OCI-LY3 (cell line): ENCODE data around the gene ARHGAP42.

Experiments
- H2AFZ ChIP-seq: fragments of 200-600, 300-600 bp; shearing (Covaris generic); 2 replicates; pipeline ENCODE4 v1.6.0; 2014; ENCODE audit warnings: antibody characterized with exemption, low read depth, low read length
- H3K27ac ChIP-seq: fragments of 200-600, 300-600 bp; sonication (generic); 2 replicates; pipeline ENCODE4 v1.5.1; 2014; ENCODE audit warnings: mild to moderate bottlenecking, low read length, moderate library complexity, mixed read lengths
- H3K27me3 ChIP-seq: fragments of 200-600, 300-600 bp; sonication (generic); 2 replicates; pipeline ENCODE4 v1.6.1; 2014; ENCODE audit warnings: low read depth, low read length, mixed read lengths
- H3K36me3 ChIP-seq: fragments of 200-600, 300-600 bp; sonication (generic); replicated peaks from 2 replicates; pipeline ENCODE3; 2014; ENCODE audit warnings: low read depth, low read length, mixed read lengths
- H3K4me1 ChIP-seq: fragments of 300-600, 200-600 bp; sonication (generic); 2 replicates; pipeline ENCODE4 v1.6.1; 2014; ENCODE audit warnings: low read length, mixed read lengths
- H3K4me2 ChIP-seq: fragments of 200-600, 300-600 bp; sonication (generic); 2 replicates; pipeline ENCODE4 v1.6.1; 2014; ENCODE audit warnings: low read length, mixed read lengths
- H3K4me3 ChIP-seq: fragments of 300-600, 200-600 bp; sonication (generic); 2 replicates; pipeline ENCODE4 v1.5.1; 2014; ENCODE audit warnings: antibody characterized with exemption, mild to moderate bottlenecking, low read length, moderate library complexity
- H3K79me2 ChIP-seq: fragments of 300-600, 200-600 bp; shearing (Covaris generic); 2 replicates; pipeline ENCODE4 v1.6.1; 2014; ENCODE audit warnings: mild to moderate bottlenecking, low read length, mixed read lengths
- H3K9ac ChIP-seq: fragments of 300-600, 200-600 bp; shearing (Covaris generic); 2 replicates; pipeline ENCODE4 v1.6.0; 2014; ENCODE audit warnings: mild to moderate bottlenecking, low read length, moderate library complexity
- H3K9me3 ChIP-seq: fragments of 200-600, 300-600 bp; shearing (Covaris generic); 2 replicates; pipeline ENCODE4 v1.6.1; 2014; ENCODE audit warnings: low read length, mixed read lengths; ENCODE audit not compliant: insufficient read depth
- H4K20me1 ChIP-seq: fragments of 200-600, 300-600 bp; sonication (generic); 2 replicates; pipeline ENCODE4 v1.6.1; 2016; ENCODE audit warnings: low read length, mixed read lengths; ENCODE audit not compliant: insufficient read depth
- CTCF ChIP-seq: fragments of 200-600, 300-600 bp; sonication (generic); IDR thresholded peaks from 2 replicates; pipeline ENCODE4 v1.5.1; 2014; ENCODE audit warnings: antibody characterized with exemption, low read length, low read depth
- EZH2phosphoT487 ChIP-seq: fragments of 200-600 bp; shearing (Covaris generic); IDR thresholded peaks from 2 replicates; pipeline ENCODE4 v1.6.1; 2018; ENCODE audit warnings: antibody characterized with exemption, mixed run types, low read depth

The ARHGAP42 gene

GRCh38 chr11:100788561-100789295, 101.6 kb downstream of the ARHGAP42 start:
- Histone ChIP-seq H3K27me3 (no peaks in the 10 kb centered on the region), H3K27ac (no peak overlapping the region), H3K4me2 (no peak overlapping the region), H3K9me3 (no peaks in the 10 kb centered on the region), H3K9ac (no peak overlapping the region), H4K20me1 (no peaks in the 10 kb centered on the region), H3K4me3 (no peak overlapping the region), H3K36me3 (no peaks in the 10 kb centered on the region), H3K79me2 (no peaks in the 10 kb centered on the region), H3K4me1 (no peaks in the 10 kb centered on the region), H2AFZ (no peak overlapping the region)
- TF ChIP-seq EZH2phosphoT487: no peak
- no peak for TF ChIP-seq CTCF

GRCh38 chr11:100789500-100789899, 102.4 kb downstream of the ARHGAP42 start:
- Histone ChIP-seq H3K9me3 (no peaks in the 10 kb centered on the region), H2AFZ (no peak overlapping the region), H4K20me1 (no peaks in the 10 kb centered on the region), H3K36me3 (no peaks in the 10 kb centered on the region), H3K27me3 (no peaks in the 10 kb centered on the region), H3K4me2 (no peak overlapping the region), H3K27ac (no peak overlapping the region), H3K79me2 (no peaks in the 10 kb centered on the region), H3K4me1 (no peaks in the 10 kb centered on the region), H3K9ac (no peak overlapping the region), H3K4me3 (no peak overlapping the region)
- TF ChIP-seq EZH2phosphoT487: no peak
- no peak for TF ChIP-seq CTCF

- H2AFZ ChIP-seq: no peak overlapping the region
- H3K4me2 ChIP-seq: no peak overlapping the region
- no peak overlapping the region for H3K27ac ChIP-seq
- no peaks in the 10 kb centered on the region for H3K9me3 ChIP-seq
- no peak for TF ChIP-seq CTCF
- no peak for TF ChIP-seq EZH2phosphoT487
- H3K4me3 ChIP-seq: no peak overlapping the region
- no peaks in the 10 kb centered on the region for H3K36me3 ChIP-seq
- no peaks in the 10 kb centered on the region for H4K20me1 ChIP-seq
- no peak overlapping the region for H3K9ac ChIP-seq
- no peaks in the 10 kb centered on the region for H3K27me3 ChIP-seq
- H3K79me2 ChIP-seq: no peaks in the 10 kb centered on the region
- no peaks in the 10 kb centered on the region for H3K4me1 ChIP-seq
Observed at GRCh38 chr11:100790073-100790472, 103.0 kb downstream of the ARHGAP42 start.

GRCh38 chr11:100791103-100791502, 104.0 kb downstream of the ARHGAP42 start:
- Histone ChIP-seq H4K20me1 (no peaks in the 10 kb centered on the region), H3K9ac (no peak overlapping the region), H2AFZ (no peak overlapping the region), H3K27me3 (no peaks in the 10 kb centered on the region), H3K4me3 (no peak overlapping the region), H3K36me3 (peaks cover 3% of the 10 kb centered on the region), H3K4me1 (no peaks in the 10 kb centered on the region), H3K9me3 (no peaks in the 10 kb centered on the region), H3K4me2 (no peak overlapping the region), H3K79me2 (no peaks in the 10 kb centered on the region), H3K27ac (no peak overlapping the region)
- TF ChIP-seq CTCF: no peak
